Astrocyte (in vitro differentiated cells and primary cell): ENCODE results near the gene INTS2. TPM values are rescaled to one million over a fixed set of nuclear protein-coding genes. Genes with fewer than 3 reads are reported as not detected.
"Not testable (repeated sequence)": the region's sequence is repeated elsewhere in the genome, so short reads cannot be mapped to it uniquely, and the experiment has no call there.

Experiments used
- DNase-seq: peaks from one replicate; pipeline ENCODE4 v3.0.0-alpha.2; 2010; ENCODE audit warnings: low read depth
- FAIRE-seq: peaks from 2 replicates; lab custom pipeline; 2011; peaks lifted over from hg19 to GRCh38; lab: Jason Lieb, UNC
- H2AFZ ChIP-seq: 2 replicates; pipeline ENCODE4 v1.6.0; 2012; ENCODE audit warnings: low read depth, low read length, inconsistent platforms
- H3K27ac ChIP-seq: 2 replicates; pipeline ENCODE4 v1.5.1; 2011; ENCODE audit warnings: low read depth, low read length, inconsistent platforms
- H3K27me3 ChIP-seq: 2 replicates; pipeline ENCODE4 v1.6.0; 2011; ENCODE audit warnings: low read length, inconsistent platforms; ENCODE audit not compliant: insufficient read depth
- H3K36me3 ChIP-seq: 2 replicates; pipeline ENCODE4 v1.5.1; 2011; ENCODE audit warnings: low read length, inconsistent platforms; ENCODE audit not compliant: insufficient read depth
- H3K4me1 ChIP-seq: 2 replicates; pipeline ENCODE4 v1.5.1; 2011; ENCODE audit warnings: low read length, inconsistent platforms; ENCODE audit not compliant: insufficient read depth
- H3K4me2 ChIP-seq: 2 replicates; pipeline ENCODE4 v1.6.0; 2012; ENCODE audit warnings: low read length, inconsistent platforms
- H3K4me3 ChIP-seq: 2 replicates; pipeline ENCODE4 v1.5.1; 2011; ENCODE audit warnings: low read depth, mild to moderate bottlenecking, low read length, inconsistent platforms; ENCODE audit not compliant: insufficient read depth
- H3K79me2 ChIP-seq: 2 replicates; pipeline ENCODE4 v1.6.0; 2012; ENCODE audit warnings: mild to moderate bottlenecking, low read length, inconsistent platforms; ENCODE audit not compliant: insufficient read depth
- H3K9ac ChIP-seq: 2 replicates; pipeline ENCODE4 v1.6.0; 2012; ENCODE audit warnings: mild to moderate bottlenecking, low read length, inconsistent platforms
- H3K9me3 ChIP-seq: 2 replicates; pipeline ENCODE4 v1.5.1; 2012; ENCODE audit warnings: low read depth, mild to moderate bottlenecking, low read length, inconsistent platforms; ENCODE audit not compliant: insufficient read depth
- H4K20me1 ChIP-seq: 2 replicates; pipeline ENCODE4 v1.6.0; 2012; ENCODE audit warnings: low read length, inconsistent platforms; ENCODE audit not compliant: insufficient read depth
- H3K27ac Mint-ChIP-seq: one replicate; pipeline ENCODE4 v1.8.0; 2021; ENCODE audit warnings: mild to moderate bottlenecking, mixed read lengths; ENCODE audit not compliant: unreplicated experiment
- H3K27me3 Mint-ChIP-seq: one replicate; pipeline ENCODE4 v1.8.0; 2021; ENCODE audit warnings: low read depth, mixed read lengths; ENCODE audit not compliant: unreplicated experiment
- H3K36me3 Mint-ChIP-seq: one replicate; pipeline ENCODE4 v1.8.0; 2021; ENCODE audit warnings: low read depth, mixed read lengths; ENCODE audit not compliant: unreplicated experiment
- H3K4me1 Mint-ChIP-seq: one replicate; pipeline ENCODE4 v1.8.0; 2021; ENCODE audit warnings: low read depth, mixed read lengths; ENCODE audit not compliant: unreplicated experiment
- H3K4me3 Mint-ChIP-seq: one replicate; pipeline ENCODE4 v1.8.0; 2021; ENCODE audit warnings: mild to moderate bottlenecking, moderate library complexity, mixed read lengths; ENCODE audit not compliant: unreplicated experiment
- H3K9me3 Mint-ChIP-seq: one replicate; pipeline ENCODE4 v1.8.0; 2021; ENCODE audit warnings: mild to moderate bottlenecking, mixed read lengths; ENCODE audit not compliant: unreplicated experiment
- CTCF ChIP-seq: IDR thresholded peaks from 2 replicates; pipeline ENCODE4 v1.5.1; 2011; ENCODE audit warnings: low read depth, mild to moderate bottlenecking, inconsistent platforms, low read length, moderate library complexity; ENCODE audit not compliant: insufficient read depth
- EZH2 ChIP-seq: IDR thresholded peaks from 2 replicates; pipeline ENCODE4 v1.6.1; 2012; ENCODE audit warnings: mild to moderate bottlenecking, low read length, inconsistent platforms; ENCODE audit not compliant: insufficient read depth
- total RNA-seq: library from RNA; stranded (reverse); gene quantifications from 2 replicates; pipeline ENCODE4 v1.2.1, GENCODE V29; 2021

The INTS2 gene
- total RNA-seq, 1 donor from 2014 or later = 9.3 TPM

DNA sequence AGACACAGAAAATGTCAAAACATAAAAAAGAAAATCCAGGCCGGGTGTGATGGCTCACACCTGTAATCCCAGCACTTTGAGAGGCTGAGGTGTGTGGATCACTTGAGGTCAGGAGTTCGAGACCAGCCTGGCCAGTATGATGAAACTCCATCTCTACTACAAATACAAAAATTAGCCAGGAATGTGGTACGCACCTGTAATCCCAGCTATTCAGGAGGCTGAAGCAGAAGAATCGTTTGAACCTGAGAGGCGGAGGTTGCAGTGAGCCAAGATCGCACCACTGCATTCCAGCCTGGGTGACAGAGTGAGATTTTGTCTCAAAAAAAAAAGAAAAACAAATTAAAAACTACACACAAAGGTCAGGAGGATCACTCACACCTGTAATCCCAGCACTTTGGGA, 40.0 kb downstream of the INTS2 start:
- not testable (repeated sequence) for H2AFZ ChIP-seq, FAIRE-seq, H3K9me3 ChIP-seq, H3K79me2 ChIP-seq, H3K27me3 ChIP-seq, H4K20me1 ChIP-seq, H3K27me3 Mint-ChIP-seq, H3K9ac ChIP-seq, H3K4me1 Mint-ChIP-seq, H3K4me1 ChIP-seq, H3K27ac Mint-ChIP-seq, H3K4me3 Mint-ChIP-seq, H3K9me3 Mint-ChIP-seq, H3K4me3 ChIP-seq, H3K27ac ChIP-seq, H3K36me3 Mint-ChIP-seq, DNase-seq, H3K4me2 ChIP-seq
- peaks cover 13% of the 10 kb centered on the region for H3K36me3 ChIP-seq

DNA sequence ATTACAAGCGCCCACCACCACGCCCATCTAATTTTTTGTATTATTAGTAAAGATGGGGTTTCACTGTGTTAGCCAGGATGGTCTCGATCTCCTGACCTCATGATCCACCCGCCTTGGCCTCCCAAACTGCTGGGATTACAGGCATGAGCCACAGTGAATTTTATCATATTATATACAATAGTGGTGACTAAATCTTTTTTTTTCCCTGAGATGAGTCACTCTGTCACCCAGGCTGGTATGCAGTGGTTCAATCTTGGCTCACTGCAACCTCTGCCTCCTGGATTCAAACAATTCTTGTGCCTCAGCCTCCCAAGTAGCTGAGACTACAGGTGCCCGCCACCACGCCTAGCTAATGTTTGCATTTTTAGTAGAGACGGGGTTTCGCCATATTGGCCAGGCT, 41.9 kb downstream of the INTS2 start:
- H3K9me3 Mint-ChIP-seq, H3K27me3 Mint-ChIP-seq, H3K27ac Mint-ChIP-seq, H2AFZ ChIP-seq, H3K36me3 Mint-ChIP-seq, H3K79me2 ChIP-seq, H3K4me2 ChIP-seq, H3K9me3 ChIP-seq, H3K4me3 Mint-ChIP-seq, H3K4me3 ChIP-seq, H3K9ac ChIP-seq, H3K4me1 ChIP-seq, H4K20me1 ChIP-seq, FAIRE-seq, H3K4me1 Mint-ChIP-seq, H3K27me3 ChIP-seq, H3K27ac ChIP-seq: not testable (repeated sequence)
- peaks cover 11% of the 10 kb centered on the region for H3K36me3 ChIP-seq
- DNase-seq = peak; percentile 16

DNA sequence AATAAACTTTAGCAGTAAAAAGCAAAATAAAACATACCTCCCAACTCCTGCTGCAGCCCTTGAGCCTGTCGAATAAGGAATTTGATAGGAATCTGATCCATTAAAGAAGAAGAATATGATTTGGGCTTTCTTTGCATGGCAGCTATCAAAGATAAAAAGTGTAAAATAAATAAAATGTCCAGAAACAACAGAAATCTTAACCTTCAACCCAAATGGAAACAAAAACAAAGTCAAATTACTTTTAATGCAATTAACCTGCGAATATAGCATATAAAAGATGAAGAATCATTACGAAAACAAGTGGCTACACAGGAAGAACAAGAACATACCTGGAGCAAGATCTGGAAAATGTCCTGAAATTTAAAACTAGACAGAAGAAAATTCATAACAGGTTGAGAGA, 42.9 kb downstream of the INTS2 start:
- no peak overlapping the region for H3K27ac Mint-ChIP-seq
- peaks cover 4% of the 10 kb centered on the region for H3K9me3 Mint-ChIP-seq
- no peaks in the 10 kb centered on the region for H3K9me3 ChIP-seq
- H3K36me3 Mint-ChIP-seq = peaks cover 9% of the 10 kb centered on the region
- no peaks in the 10 kb centered on the region for H3K27me3 Mint-ChIP-seq
- FAIRE-seq = no peak
- no peak overlapping the region for H3K4me3 ChIP-seq
- no peaks in the 10 kb centered on the region for H3K79me2 ChIP-seq
- H4K20me1 ChIP-seq = no peaks in the 10 kb centered on the region
- H3K4me2 ChIP-seq = no peak overlapping the region
- H3K9ac ChIP-seq = no peak overlapping the region
- H3K27ac ChIP-seq = no peak overlapping the region
- no peaks in the 10 kb centered on the region for H3K27me3 ChIP-seq
- no peak for TF ChIP-seq CTCF
- no peak for TF ChIP-seq EZH2
- no peaks in the 10 kb centered on the region for H3K4me1 Mint-ChIP-seq
- H3K4me1 ChIP-seq = no peaks in the 10 kb centered on the region
- peaks cover 10% of the 10 kb centered on the region for H3K36me3 ChIP-seq
- DNase-seq = no peak
- H3K4me3 Mint-ChIP-seq = no peak overlapping the region
- H2AFZ ChIP-seq = no peak overlapping the region
